ENCODE data around the gene TNFRSF8. TPM values are rescaled to one million over a fixed set of nuclear protein-coding genes. Genes with fewer than 3 reads are reported as not detected.

Gene TNFRSF8
- total RNA-seq, 3 donors from 2014 or later (not counting 1 experiment from before 2014, with no cell fraction given): 0.34 to 1.7 (median 0.50) TPM

DNA sequence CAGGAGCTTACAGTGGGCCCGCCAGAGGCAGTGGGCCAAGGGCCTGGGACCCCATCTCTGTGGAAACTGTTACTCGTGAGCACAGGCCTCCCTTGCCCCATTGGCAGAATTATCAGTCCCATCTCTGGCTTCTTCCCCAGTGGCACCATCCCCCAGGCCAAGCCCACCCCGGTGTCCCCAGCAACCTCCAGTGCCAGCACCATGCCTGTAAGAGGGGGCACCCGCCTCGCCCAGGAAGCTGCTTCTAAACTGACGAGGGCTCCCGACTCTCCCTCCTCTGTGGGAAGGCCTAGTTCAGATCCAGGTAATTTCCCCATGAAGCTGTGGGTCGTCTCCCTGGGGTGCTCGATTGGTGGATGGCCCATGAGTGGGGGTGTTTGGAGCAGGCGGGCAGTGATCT is 46.8 kb downstream of the TNFRSF8 start:
- Mint-ChIP-seq H3K27me3 (ENCODE audit: low read depth in 2 of 2) (peaks cover 6 to 8% of the 10 kb centered on the region in 2 donors), H3K27ac (no peak overlapping the region), H3K9me3 (no peaks in the 10 kb centered on the region), H3K4me1 (peaks cover 0 to 19% of the 10 kb centered on the region in 2 donors), H3K36me3 (no peaks in the 10 kb centered on the region), H3K4me3 (no peak overlapping the region)
- intact Hi-C loops (cut with micrococcal nuclease): no loop called here
- Histone ChIP-seq H3K27ac (ENCODE audit: low read length) (no peak overlapping the region), H3K4me1 (ENCODE audit: control insufficient read depth, insufficient read depth, low read length) (peaks cover 7% of the 10 kb centered on the region), H3K27me3 (ENCODE audit: control insufficient read depth, insufficient read depth, low read length) (no peaks in the 10 kb centered on the region), H3K36me3 (ENCODE audit: control insufficient read depth, insufficient read depth, low read length) (no peaks in the 10 kb centered on the region), H3K4me3 (ENCODE audit: low read length) (no peak overlapping the region), H3K9me3 (ENCODE audit: control insufficient read depth, insufficient read depth, low read length) (no peaks in the 10 kb centered on the region)
- no peak for ATAC-seq
- no peak for DNase-seq
- TF ChIP-seq, protein P1, sequence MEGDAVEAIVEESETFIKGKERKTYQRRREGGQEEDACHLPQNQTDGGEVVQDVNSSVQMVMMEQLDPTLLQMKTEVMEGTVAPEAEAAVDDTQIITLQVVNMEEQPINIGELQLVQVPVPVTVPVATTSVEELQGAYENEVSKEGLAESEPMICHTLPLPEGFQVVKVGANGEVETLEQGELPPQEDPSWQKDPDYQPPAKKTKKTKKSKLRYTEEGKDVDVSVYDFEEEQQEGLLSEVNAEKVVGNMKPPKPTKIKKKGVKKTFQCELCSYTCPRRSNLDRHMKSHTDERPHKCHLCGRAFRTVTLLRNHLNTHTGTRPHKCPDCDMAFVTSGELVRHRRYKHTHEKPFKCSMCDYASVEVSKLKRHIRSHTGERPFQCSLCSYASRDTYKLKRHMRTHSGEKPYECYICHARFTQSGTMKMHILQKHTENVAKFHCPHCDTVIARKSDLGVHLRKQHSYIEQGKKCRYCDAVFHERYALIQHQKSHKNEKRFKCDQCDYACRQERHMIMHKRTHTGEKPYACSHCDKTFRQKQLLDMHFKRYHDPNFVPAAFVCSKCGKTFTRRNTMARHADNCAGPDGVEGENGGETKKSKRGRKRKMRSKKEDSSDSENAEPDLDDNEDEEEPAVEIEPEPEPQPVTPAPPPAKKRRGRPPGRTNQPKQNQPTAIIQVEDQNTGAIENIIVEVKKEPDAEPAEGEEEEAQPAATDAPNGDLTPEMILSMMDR (IDR thresholded peaks at IDR 0.05): no peak
- 90% methylated on average over 10 of the region's 10 CpGs for WGBS (ENCODE audit: insufficient coverage)

DNA sequence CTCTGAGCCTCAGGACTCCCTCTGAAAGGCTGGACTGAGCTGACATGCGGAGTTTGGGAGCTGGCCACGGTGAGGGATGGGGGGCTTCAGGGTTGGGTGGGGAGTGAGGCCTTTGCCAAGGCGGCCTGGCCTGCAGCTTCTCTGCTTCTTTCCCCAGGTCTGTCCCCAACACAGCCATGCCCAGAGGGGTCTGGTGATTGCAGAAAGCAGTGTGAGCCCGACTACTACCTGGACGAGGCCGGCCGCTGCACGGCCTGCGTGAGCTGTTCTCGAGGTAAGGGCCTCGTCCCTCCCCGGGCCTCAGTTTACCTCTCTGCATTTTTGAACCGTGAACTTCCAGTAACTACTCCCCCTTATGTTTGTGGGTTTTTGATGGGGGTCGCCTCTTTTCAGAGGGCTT is 48.6 kb downstream of the TNFRSF8 start:
- ATAC-seq (no peak), DNase-seq (no peak)
- Mint-ChIP-seq H3K36me3 (no peaks in the 10 kb centered on the region), H3K27me3 (ENCODE audit: low read depth in 2 of 2) (peaks cover 0 to 7% of the 10 kb centered on the region in 2 donors), H3K4me3 (no peak overlapping the region), H3K4me1 (peaks cover 0 to 7% of the 10 kb centered on the region in 2 donors), H3K27ac (no peak overlapping the region), H3K9me3 (no peaks in the 10 kb centered on the region)
- peaks cover 7% of the 10 kb centered on the region for H3K4me1 ChIP-seq (ENCODE audit: control insufficient read depth, insufficient read depth, low read length)
- intact Hi-C loops (cut with micrococcal nuclease): no loop called here
- H3K4me3 ChIP-seq (ENCODE audit: low read length): no peak overlapping the region
- H3K27ac ChIP-seq (ENCODE audit: low read length): no peak overlapping the region
- H3K9me3 ChIP-seq (ENCODE audit: control insufficient read depth, insufficient read depth, low read length): no peaks in the 10 kb centered on the region
- TF ChIP-seq, protein P1 (IDR thresholded peaks at IDR 0.05): no peak
- H3K36me3 ChIP-seq (ENCODE audit: control insufficient read depth, insufficient read depth, low read length): no peaks in the 10 kb centered on the region
- 94% methylated on average over 13 of the region's 14 CpGs for WGBS (ENCODE audit: insufficient coverage)
- H3K27me3 ChIP-seq (ENCODE audit: control insufficient read depth, insufficient read depth, low read length): no peaks in the 10 kb centered on the region

DNA sequence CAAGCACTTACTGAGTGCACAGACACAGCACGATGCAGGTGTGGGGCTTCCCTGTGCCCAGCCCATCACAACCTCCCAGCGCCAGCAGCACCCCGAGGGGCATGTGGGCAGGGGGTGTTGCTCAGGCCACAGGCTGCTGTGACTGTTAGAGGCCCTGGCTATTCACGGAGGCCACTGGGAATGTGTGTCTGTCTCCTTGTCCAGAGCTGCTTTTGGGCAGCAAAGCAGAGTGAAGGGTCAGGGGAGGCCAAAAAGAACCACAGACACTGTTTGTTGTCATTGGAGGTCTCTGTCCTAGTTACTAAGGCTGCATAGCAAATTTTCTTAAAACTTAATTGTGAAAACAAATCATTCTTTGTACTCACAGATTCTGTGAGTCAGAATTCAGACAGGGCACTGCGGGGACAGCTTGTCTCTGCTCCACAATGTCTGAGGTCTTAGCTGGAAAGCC is 49.6 kb downstream of the TNFRSF8 start:
- peaks cover 0 to 7% of the 10 kb centered on the region in 2 donors for H3K4me1 Mint-ChIP-seq
- Histone ChIP-seq H3K36me3 (ENCODE audit: control insufficient read depth, insufficient read depth, low read length) (no peaks in the 10 kb centered on the region), H3K9me3 (ENCODE audit: control insufficient read depth, insufficient read depth, low read length) (no peaks in the 10 kb centered on the region), H3K4me1 (ENCODE audit: control insufficient read depth, insufficient read depth, low read length) (peaks cover 7% of the 10 kb centered on the region), H3K27ac (ENCODE audit: low read length) (no peak overlapping the region), H3K27me3 (ENCODE audit: control insufficient read depth, insufficient read depth, low read length) (no peaks in the 10 kb centered on the region), H3K4me3 (ENCODE audit: low read length) (no peak overlapping the region)
- no peak for ATAC-seq
- H3K9me3 Mint-ChIP-seq: no peaks in the 10 kb centered on the region
- no peak for DNase-seq
- no peak overlapping the region for H3K4me3 Mint-ChIP-seq
- H3K36me3 Mint-ChIP-seq: no peaks in the 10 kb centered on the region
- no peak overlapping the region for H3K27ac Mint-ChIP-seq
- intact Hi-C loops (cut with micrococcal nuclease): no loop called here
- TF ChIP-seq, protein P1 (IDR thresholded peaks at IDR 0.05): no peak
- peaks cover 0 to 8% of the 10 kb centered on the region in 2 donors for H3K27me3 Mint-ChIP-seq (ENCODE audit: low read depth in 2 of 2)
- 91% methylated on average over 5 of the region's 5 CpGs for WGBS (ENCODE audit: insufficient coverage)
